Central memory CD8-positive, alpha-beta T cell (primary cell): ENCODE measurements around the gene ARHGAP30.
A peak's percentile ranks its signal among the peaks of the same experiment; 100 is the strongest.

Source experiments
- ATAC-seq: fragments of 150-1000 bp; cut with Tn5 transposase; replicated peaks from 2 replicates; pipeline ENCODE4 v1.10.0; 2022; ENCODE audit warnings: mild to moderate bottlenecking, moderate FRiP score, moderate number of reproducible peaks; ENCODE audit not compliant: poor library complexity, severe bottlenecking; ENCODE audit errors: extremely low read depth
- DNase-seq, 2 donors: peaks; one replicate each; pipeline ENCODE4 v3.0.0; 2021; ENCODE audit warnings: low spot score in 2 of 2
- H3K27ac Mint-ChIP-seq: one replicate; pipeline ENCODE4 v1.8.0; 2022; ENCODE audit warnings: low read depth, mild to moderate bottlenecking, moderate library complexity, mixed read lengths
- H3K27me3 Mint-ChIP-seq: one replicate; pipeline ENCODE4 v1.8.0; 2022; ENCODE audit warnings: mixed read lengths
- H3K36me3 Mint-ChIP-seq: one replicate; pipeline ENCODE4 v1.8.0; 2022; ENCODE audit warnings: mild to moderate bottlenecking, moderate library complexity, mixed read lengths; ENCODE audit not compliant: insufficient read depth
- H3K4me1 Mint-ChIP-seq: one replicate; pipeline ENCODE4 v1.8.0; 2022; ENCODE audit warnings: mixed read lengths
- H3K4me3 Mint-ChIP-seq: one replicate; pipeline ENCODE4 v1.8.0; 2022; ENCODE audit warnings: mild to moderate bottlenecking, moderate library complexity, mixed read lengths
- H3K9me3 Mint-ChIP-seq: one replicate; pipeline ENCODE4 v1.8.0; 2022; ENCODE audit warnings: mixed read lengths

Gene ARHGAP30

DNA sequence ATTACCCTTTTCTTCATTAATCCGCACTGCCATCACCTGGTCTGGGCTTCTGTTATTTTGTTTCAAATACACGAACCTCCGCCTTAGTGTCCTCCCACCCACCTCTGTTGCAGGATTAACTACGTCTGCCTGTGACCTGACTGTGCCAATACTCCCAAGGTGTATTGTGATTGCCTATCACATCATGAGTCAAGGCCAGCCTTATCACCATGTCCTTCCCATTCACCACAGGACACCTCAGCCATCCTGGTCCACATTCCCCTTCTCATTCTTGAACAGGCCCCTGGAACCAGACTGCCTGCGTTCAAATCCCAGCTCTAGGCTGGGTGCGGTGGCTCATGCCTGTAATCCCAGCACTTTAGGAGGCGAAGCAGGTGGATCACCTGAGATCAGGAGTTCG, 63.1 kb downstream of the ARHGAP30 start:
- Mint-ChIP-seq H3K27ac (no peak overlapping the region), H3K4me3 (no peak overlapping the region), H3K27me3 (no peaks in the 10 kb centered on the region), H3K36me3 (no peaks in the 10 kb centered on the region), H3K4me1 (peaks cover 14% of the 10 kb centered on the region), H3K9me3 (no peaks in the 10 kb centered on the region)
- DNase-seq (no peak), ATAC-seq (no peak)

DNA sequence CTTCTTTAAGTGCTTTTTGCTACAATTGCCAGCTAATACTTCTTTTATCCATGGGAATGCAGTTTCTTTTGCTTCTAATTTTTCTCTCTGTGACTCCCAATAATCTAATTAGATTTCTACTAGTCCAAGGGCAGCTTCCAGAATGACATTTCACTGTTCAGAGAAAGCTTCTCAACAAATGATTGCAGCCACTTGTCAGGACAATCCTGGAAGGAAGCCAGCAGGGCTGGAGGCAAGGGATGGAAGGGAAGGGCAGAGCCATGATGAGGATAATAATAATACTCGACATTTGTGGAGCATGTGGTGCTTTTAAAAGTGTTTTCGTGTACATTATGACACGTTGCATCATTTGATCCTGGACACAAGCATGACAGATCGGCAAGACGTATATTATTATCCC, 68.2 kb downstream of the ARHGAP30 start:
- DNase-seq (no peak), ATAC-seq (no peak)
- Mint-ChIP-seq H3K36me3 (peaks cover 2% of the 10 kb centered on the region), H3K27me3 (no peaks in the 10 kb centered on the region), H3K4me1 (peaks cover 12% of the 10 kb centered on the region), H3K4me3 (no peak overlapping the region), H3K27ac (no peak overlapping the region), H3K9me3 (no peaks in the 10 kb centered on the region)

DNA sequence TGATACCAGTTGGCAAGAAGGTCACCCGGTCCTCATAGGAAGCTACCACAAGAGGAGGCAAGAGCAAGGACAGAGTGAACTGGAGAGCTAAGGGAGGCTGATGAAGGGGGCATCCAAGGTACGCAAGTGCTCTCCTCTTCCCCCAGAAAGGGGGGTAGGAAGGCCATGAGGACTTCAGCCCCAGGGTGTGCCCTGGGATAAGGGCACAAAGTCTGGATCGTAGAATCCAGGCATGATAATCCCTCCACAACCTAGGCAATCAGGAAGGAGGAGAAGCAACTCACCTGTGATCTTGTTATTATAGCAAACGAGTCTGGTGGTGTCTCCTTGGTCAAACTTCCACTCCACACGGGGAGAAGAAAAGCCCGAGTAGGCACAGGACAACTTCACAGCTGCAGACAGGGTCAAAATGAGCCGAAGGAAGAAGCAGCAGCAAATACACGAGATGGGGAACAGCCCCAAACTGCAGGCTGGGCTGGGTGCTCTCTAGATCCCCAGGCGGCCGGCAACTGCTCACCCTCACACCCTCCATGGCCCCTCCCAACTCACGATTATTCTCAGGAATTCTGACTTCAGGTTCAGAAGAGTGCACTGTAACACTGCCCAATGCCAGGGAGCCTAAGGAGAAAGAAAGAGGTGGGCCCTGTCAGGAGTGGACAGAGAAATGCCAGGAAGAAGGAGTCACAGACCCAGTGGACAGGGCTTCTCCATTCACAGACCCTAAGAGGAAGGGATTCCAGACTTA, 68.8 kb downstream of the ARHGAP30 start:
- Mint-ChIP-seq H3K36me3 (peaks cover 2% of the 10 kb centered on the region), H3K27ac (no peak overlapping the region), H3K9me3 (no peaks in the 10 kb centered on the region), H3K4me3 (no peak overlapping the region), H3K4me1 (peaks cover 8% of the 10 kb centered on the region), H3K27me3 (no peaks in the 10 kb centered on the region)
- DNase-seq (no peak), ATAC-seq (no peak)

DNA sequence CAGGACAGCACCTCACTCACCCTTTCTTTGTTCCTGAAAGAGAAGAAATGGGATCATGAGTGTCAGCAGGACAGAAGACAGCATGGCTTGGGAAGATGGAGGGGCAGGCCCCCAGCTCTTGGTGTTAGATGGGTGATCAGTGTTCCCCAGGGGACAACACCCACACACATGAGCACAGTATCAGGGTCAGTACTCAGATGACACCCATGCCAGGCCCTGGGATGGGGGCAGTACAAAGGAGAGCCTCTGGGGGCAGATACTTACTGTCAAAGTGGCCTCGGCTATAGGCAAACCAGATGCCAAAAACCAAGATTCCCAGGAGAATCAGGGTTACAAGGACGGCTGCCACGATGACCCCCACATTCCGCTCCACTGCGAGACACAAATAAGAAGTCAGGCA, 70.3 kb downstream of the ARHGAP30 start:
- Mint-ChIP-seq H3K4me3 (no peak overlapping the region), H3K27ac (peak overlapping the region; percentile 16), H3K9me3 (no peaks in the 10 kb centered on the region), H3K27me3 (no peaks in the 10 kb centered on the region), H3K36me3 (peaks cover 4% of the 10 kb centered on the region), H3K4me1 (peaks cover 8% of the 10 kb centered on the region)
- DNase-seq (no peak), ATAC-seq (no peak)

DNA sequence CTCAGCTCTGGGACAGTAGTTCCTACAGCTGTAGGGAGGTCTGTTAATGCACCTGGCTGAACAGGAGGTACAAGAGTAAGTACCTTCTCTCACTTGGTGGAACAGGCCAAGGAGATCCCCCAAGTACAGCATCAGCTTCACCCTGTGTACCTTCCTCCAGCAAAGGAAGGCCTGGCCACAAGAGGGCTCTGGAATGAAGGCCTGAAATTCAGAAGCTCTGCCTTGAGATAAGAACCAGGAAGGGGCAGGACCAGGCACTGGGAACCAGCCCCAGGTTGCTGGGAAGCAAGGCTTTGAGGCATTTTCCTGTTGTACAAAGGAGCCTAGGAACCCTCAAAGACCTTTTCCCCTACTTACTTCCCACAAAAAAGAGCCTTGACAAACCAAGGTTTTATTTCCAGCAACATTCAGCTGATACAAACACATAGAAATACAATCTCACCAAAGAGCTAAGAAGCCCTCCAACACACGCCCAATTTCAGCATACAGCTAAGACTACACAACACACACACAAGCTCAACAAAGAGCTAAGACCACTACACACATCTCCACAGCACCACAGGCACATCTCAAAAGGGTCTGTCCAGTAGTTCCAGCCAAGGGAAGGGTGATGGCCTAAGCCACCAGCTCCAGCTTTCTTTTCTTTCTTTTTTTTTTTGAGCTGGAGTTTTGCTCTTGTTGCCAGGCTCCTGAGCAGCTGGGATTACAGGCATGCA, 72.2 kb downstream of the ARHGAP30 start:
- Mint-ChIP-seq H3K27me3 (no peaks in the 10 kb centered on the region), H3K9me3 (no peaks in the 10 kb centered on the region), H3K4me3 (no peak overlapping the region), H3K36me3 (peaks cover 4% of the 10 kb centered on the region), H3K4me1 (peaks cover 8% of the 10 kb centered on the region), H3K27ac (peak overlapping the region; percentile 11)
- DNase-seq (peak in 1 of 2 donors; percentile 28), ATAC-seq (peak; percentile 28)
